ENCODE measurements around the gene FGF11. TPM values are rescaled to one million over a fixed set of nuclear protein-coding genes. Genes with fewer than 3 reads are reported as not detected.

The FGF11 gene
- total RNA-seq, 1 donor from 2014 or later: 22.4 TPM

DNA sequence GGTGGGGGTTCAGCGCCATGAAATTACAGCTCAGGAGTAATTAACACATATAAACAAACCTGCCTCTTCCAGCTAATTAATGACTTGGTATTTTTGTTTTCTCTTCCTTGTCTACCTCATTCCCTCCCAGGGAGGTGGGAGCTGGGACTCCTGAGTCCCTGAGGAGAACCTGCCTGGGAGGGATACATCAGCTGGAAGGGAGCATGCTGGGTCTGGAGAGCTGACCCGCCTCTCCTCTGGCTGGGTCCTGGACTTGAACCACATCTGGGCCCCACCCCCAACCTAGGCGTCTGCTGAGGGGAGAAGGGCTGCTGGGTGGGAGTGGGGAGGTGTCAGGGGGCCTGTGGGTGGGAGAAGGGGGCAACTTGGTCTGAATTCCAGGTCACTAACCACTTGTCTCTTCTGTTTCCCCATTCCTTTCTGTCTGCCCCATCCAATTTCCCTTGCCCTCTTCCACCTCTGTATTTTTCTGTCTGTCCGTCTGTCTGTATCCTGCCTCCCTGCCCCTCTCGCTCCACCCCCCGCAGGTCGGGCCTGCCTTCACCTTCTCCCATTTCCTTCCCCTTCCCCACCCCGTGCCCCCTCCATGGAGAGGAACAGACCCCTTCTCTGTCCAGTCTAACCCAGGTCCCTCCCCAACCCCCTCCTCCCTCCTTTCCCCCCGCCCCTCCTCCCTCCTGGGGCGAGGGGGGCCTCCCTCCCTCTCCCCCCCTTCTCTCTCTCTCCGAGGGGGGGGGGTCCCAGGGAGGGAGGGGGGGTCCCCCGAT is 31.6 kb upstream of the FGF11 start, which contains the start of gene NLGN2:
Gene NLGN2, plus strand, starts transcription at position 361 of the 767 bp plus-strand sequence. CDS start 411 bp downstream, outside the sequence.
- Mint-ChIP-seq H3K4me3 (ENCODE audit: unreplicated experiment) (peak within 1 kb of the TSS; percentile 96), H3K4me1 (ENCODE audit: low read depth, unreplicated experiment) (peaks cover 11% of the 10 kb centered on the region), H3K27me3 (ENCODE audit: low read depth, unreplicated experiment) (no peaks in the 10 kb centered on the region), H3K9me3 (ENCODE audit: unreplicated experiment) (no peaks in the 10 kb centered on the region), H3K27ac (ENCODE audit: unreplicated experiment) (peak within 1 kb of the TSS; percentile 66), H3K36me3 (ENCODE audit: low read depth, unreplicated experiment) (peaks cover 21% of the 10 kb centered on the region)
- Histone ChIP-seq H3K9me3 (ENCODE audit: insufficient read depth, low read depth, low read length) (no peaks in the 10 kb centered on the region), H3K27ac (ENCODE audit: low read depth, low read length) (no peak within 1 kb of the TSS), H3K79me2 (ENCODE audit: insufficient read depth, low read length) (peaks cover 23% of the 10 kb centered on the region), H4K20me1 (ENCODE audit: insufficient read depth, low read length) (peaks cover 24% of the 10 kb centered on the region), H2AFZ (ENCODE audit: low read depth, low read length) (no peak within 1 kb of the TSS), H3K9ac (ENCODE audit: low read length) (no peak within 1 kb of the TSS), H3K36me3 (ENCODE audit: insufficient read depth, low read length) (peaks cover 3% of the 10 kb centered on the region), H3K4me2 (ENCODE audit: low read length) (peak within 1 kb of the TSS; percentile 46), H3K27me3 (ENCODE audit: insufficient read depth, low read length) (no peaks in the 10 kb centered on the region), H3K4me1 (ENCODE audit: insufficient read depth, low read length) (peaks cover 13% of the 10 kb centered on the region), H3K4me3 (ENCODE audit: insufficient read depth, low read depth, low read length) (no peak within 1 kb of the TSS)
- FAIRE-seq: no peak
- no peak for DNase-seq (ENCODE audit: low read depth)
- TF ChIP-seq EZH2 (IDR thresholded peaks at IDR 0.05; ENCODE audit: insufficient read depth, low read length): no peak
- TF ChIP-seq, protein P1, sequence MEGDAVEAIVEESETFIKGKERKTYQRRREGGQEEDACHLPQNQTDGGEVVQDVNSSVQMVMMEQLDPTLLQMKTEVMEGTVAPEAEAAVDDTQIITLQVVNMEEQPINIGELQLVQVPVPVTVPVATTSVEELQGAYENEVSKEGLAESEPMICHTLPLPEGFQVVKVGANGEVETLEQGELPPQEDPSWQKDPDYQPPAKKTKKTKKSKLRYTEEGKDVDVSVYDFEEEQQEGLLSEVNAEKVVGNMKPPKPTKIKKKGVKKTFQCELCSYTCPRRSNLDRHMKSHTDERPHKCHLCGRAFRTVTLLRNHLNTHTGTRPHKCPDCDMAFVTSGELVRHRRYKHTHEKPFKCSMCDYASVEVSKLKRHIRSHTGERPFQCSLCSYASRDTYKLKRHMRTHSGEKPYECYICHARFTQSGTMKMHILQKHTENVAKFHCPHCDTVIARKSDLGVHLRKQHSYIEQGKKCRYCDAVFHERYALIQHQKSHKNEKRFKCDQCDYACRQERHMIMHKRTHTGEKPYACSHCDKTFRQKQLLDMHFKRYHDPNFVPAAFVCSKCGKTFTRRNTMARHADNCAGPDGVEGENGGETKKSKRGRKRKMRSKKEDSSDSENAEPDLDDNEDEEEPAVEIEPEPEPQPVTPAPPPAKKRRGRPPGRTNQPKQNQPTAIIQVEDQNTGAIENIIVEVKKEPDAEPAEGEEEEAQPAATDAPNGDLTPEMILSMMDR (IDR thresholded peaks at IDR 0.05; ENCODE audit: insufficient read depth, low read depth, low read length): no peak

- Mint-ChIP-seq H3K9me3 (ENCODE audit: unreplicated experiment) (no peaks in the 10 kb centered on the region), H3K36me3 (ENCODE audit: low read depth, unreplicated experiment) (peaks cover 28% of the 10 kb centered on the region), H3K27ac (ENCODE audit: unreplicated experiment) (no peak overlapping the region), H3K27me3 (ENCODE audit: low read depth, unreplicated experiment) (no peaks in the 10 kb centered on the region), H3K4me1 (ENCODE audit: low read depth, unreplicated experiment) (peaks cover 11% of the 10 kb centered on the region), H3K4me3 (ENCODE audit: unreplicated experiment) (no peak overlapping the region)
- Histone ChIP-seq H3K9ac (ENCODE audit: low read length) (no peak overlapping the region), H3K4me3 (ENCODE audit: insufficient read depth, low read depth, low read length) (no peak overlapping the region), H3K27ac (ENCODE audit: low read depth, low read length) (no peak overlapping the region), H3K4me1 (ENCODE audit: insufficient read depth, low read length) (peaks cover 10% of the 10 kb centered on the region), H3K79me2 (ENCODE audit: insufficient read depth, low read length) (peaks cover 17% of the 10 kb centered on the region), H3K36me3 (ENCODE audit: insufficient read depth, low read length) (peaks cover 3% of the 10 kb centered on the region), H3K9me3 (ENCODE audit: insufficient read depth, low read depth, low read length) (no peaks in the 10 kb centered on the region), H3K27me3 (ENCODE audit: insufficient read depth, low read length) (no peaks in the 10 kb centered on the region), H3K4me2 (ENCODE audit: low read length) (no peak overlapping the region), H4K20me1 (ENCODE audit: insufficient read depth, low read length) (peaks cover 20% of the 10 kb centered on the region), H2AFZ (ENCODE audit: low read depth, low read length) (no peak overlapping the region)
- no peak for FAIRE-seq
- TF ChIP-seq, protein P1 (IDR thresholded peaks at IDR 0.05; ENCODE audit: insufficient read depth, low read depth, low read length): no peak
- no peak for TF ChIP-seq EZH2 (IDR thresholded peaks at IDR 0.05; ENCODE audit: insufficient read depth, low read length)
- DNase-seq (ENCODE audit: low read depth): no peak
Observed at GRCh38 chr17:7408252-7408727, 31.0 kb upstream of the FGF11 start.

DNA sequence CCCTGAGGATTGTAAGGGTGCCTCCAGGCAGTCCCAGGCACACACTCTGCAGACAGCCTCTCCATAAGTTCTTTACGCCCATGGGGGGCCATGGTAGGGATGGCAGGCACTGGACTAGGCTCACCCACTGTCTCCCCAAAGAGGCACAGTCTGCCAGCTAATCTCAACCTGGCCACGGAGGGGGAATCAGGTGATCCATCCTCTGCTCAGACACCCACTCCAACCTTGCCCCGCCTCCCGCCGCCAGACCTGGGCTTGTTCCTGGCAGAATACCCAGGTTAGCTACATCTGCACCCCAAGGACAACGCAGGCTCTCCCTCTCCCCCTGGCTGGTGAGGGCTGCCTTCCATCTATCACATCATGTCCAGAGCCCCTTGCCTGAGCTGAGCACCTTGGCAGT is 30.4 kb upstream of the FGF11 start:
- H3K27ac Mint-ChIP-seq (ENCODE audit: unreplicated experiment): no peak overlapping the region
- Histone ChIP-seq H3K4me1 (ENCODE audit: insufficient read depth, low read length) (peaks cover 14% of the 10 kb centered on the region), H3K27me3 (ENCODE audit: insufficient read depth, low read length) (no peaks in the 10 kb centered on the region), H3K4me3 (ENCODE audit: insufficient read depth, low read depth, low read length) (no peak overlapping the region), H3K9ac (ENCODE audit: low read length) (no peak overlapping the region), H3K4me2 (ENCODE audit: low read length) (no peak overlapping the region), H4K20me1 (ENCODE audit: insufficient read depth, low read length) (peaks cover 20% of the 10 kb centered on the region), H3K79me2 (ENCODE audit: insufficient read depth, low read length) (peaks cover 16% of the 10 kb centered on the region), H2AFZ (ENCODE audit: low read depth, low read length) (no peak overlapping the region), H3K9me3 (ENCODE audit: insufficient read depth, low read depth, low read length) (no peaks in the 10 kb centered on the region), H3K36me3 (ENCODE audit: insufficient read depth, low read length) (peaks cover 3% of the 10 kb centered on the region), H3K27ac (ENCODE audit: low read depth, low read length) (no peak overlapping the region)
- FAIRE-seq (no peak), DNase-seq (ENCODE audit: low read depth) (no peak)
- no peaks in the 10 kb centered on the region for H3K27me3 Mint-ChIP-seq (ENCODE audit: low read depth, unreplicated experiment)
- H3K4me1 Mint-ChIP-seq (ENCODE audit: low read depth, unreplicated experiment): peaks cover 11% of the 10 kb centered on the region
- H3K4me3 Mint-ChIP-seq (ENCODE audit: unreplicated experiment): no peak overlapping the region
- H3K36me3 Mint-ChIP-seq (ENCODE audit: low read depth, unreplicated experiment): peaks cover 28% of the 10 kb centered on the region
- H3K9me3 Mint-ChIP-seq (ENCODE audit: unreplicated experiment): no peaks in the 10 kb centered on the region
- TF ChIP-seq, protein P1 (IDR thresholded peaks at IDR 0.05; ENCODE audit: insufficient read depth, low read depth, low read length): no peak
- TF ChIP-seq EZH2 (IDR thresholded peaks at IDR 0.05; ENCODE audit: insufficient read depth, low read length): no peak
